GM19397 (cell line): ENCODE results near the gene HSPA9.

Experiments used
- ATAC-seq: cut with Tn5 transposase; IDR thresholded peaks from one replicate; pipeline ENCODE4 v1.9.1; 2021; ENCODE audit warnings: mild to moderate bottlenecking, moderate library complexity; ENCODE audit not compliant: unreplicated experiment

Gene HSPA9

DNA sequence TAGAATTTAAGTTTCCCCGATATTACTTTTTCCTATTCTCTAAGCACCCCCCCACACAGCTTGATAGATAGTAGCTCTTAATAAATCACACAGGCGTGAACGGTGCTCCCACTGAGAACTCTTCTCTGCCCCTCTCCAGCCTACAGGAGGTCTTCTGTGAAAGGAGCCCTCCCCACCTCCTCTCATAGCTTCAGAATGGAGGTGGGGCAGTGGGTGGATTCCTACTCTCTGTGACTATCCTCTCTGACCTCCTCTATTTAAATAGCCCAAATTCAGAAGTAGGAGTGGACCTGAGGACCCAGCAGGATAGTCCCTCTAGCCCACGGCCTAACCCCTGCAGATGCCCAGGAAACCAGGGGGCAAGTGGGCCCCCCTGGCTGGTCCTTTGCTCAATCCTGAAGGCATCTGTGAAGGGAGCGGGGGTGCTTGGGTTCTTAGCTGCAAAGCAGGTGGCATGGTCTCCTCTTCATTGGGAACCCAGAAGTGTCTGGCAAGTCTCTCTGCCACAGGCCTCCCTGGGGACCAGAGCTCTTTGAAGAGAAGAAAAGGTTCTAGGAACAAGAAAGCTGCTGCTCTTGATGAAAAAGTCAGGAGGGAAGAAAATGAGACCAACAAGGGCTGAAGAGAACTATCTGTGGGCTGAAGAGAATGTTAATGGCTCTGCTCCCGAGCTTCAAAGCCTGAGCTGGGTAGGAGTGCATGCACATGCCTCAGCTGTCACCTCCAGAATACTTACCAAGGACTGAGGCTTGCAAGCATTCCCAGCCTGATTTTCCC lies 21.1 kb upstream of the HSPA9 start:
- no peak for ATAC-seq

DNA sequence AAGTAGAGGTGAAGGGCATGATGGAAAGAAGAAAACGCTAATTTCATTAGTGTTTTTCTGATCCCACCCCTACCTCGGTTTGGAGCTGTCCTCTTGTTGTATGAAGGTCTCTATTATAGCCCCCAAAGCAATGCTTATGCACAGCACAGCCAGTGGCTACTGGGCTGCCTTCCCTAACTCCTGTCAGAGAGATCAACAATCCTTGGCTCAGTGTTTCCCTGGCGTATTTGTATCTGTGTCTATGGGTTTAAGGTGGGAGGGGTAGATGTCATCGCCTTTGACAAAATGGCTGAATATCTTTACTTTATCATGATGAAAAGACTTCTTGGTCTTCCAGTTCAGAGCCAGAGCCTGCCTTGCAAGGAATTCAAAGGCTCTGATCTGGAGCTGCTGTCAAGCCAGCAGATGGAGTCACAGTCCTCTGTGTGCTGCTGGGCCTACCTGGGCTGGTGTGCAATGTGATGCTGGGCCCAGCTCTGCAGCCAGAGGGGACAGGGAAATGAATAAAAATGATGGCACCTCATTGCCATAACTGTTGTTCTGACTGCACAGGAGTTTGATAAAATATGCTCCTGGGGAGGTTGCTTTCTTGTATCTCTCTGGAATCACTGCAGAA lies 20.1 kb upstream of the HSPA9 start:
- ATAC-seq = no peak

DNA sequence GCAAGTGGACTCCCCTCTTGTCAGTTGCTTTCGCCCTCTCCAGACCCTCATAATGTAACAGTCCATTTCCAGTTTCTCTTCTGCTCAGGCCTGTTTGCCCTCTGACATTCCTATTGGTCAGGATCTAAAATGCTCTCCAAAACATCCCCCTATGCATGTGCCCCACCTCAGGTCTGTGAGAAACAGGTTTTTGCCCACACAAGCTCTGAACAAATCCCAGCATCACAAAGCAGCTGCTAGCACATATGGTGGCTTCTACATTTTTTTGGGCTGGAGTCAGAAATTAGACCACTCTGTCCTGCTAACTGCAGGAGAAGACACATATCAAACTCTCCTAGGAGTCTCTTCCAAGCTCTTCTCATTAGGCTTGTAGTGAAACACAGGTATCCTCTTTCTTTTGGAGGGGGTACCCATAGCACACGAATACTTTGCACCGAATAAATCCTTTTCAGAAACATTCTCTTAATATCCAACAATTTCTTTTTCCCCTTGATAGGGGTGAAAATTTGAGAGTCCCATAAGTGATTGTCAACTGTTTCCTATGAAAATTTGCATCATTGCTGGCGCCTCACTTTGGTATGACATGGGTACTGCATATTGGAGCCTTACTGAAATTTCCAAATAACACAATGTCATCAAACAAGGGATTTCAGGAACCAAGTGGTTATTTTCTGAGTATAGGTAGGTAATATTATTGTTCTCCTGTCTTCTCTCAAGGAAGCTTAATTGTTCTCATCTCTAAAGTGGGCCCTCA lies 19.3 kb upstream of the HSPA9 start:
- ATAC-seq = no peak

- ATAC-seq = no peak
These were observed 13.0 kb upstream of the HSPA9 start for GRCh38 chr5:138588013-138588788.

GRCh38 chr5:138585157-138585556 lies 10.0 kb upstream of the HSPA9 start:
- ATAC-seq = no peak

DNA sequence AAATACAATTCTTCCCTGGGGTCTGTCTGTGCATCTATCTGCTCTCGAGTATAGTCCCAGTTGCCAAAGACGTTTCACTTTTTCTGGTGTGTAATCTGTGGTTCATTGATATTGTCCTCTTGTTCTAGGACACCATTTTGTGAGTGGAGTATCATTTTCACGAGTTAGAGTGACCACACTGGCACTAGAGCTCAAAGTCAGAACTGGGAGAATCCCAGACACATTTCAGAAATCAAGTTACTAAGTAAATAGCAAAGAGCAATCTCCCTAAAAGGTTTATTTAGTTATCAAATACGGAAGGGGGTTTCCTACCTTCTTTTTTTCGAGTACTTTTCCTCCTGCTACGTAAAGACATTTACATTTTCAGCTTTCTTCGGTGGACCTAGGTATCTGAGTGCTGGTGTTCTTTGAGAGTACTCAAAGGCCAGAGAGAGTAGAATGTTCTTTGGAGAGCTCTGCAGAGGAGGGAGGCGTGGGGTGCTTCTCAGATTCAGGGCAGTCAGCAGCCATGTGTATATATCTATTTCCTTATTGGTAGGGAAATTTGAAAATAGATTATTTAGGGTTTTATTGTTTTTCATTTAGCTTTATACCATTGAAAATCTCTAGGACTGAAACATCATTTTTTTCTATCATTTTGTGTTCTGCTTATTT lies 8.9 kb upstream of the HSPA9 start:
- no peak for ATAC-seq

GRCh38 chr5:138582959-138583358 lies 7.8 kb upstream of the HSPA9 start:
- no peak for ATAC-seq

GRCh38 chr5:138580777-138581176 lies 5.6 kb upstream of the HSPA9 start:
- ATAC-seq = no peak

GRCh38 chr5:138580001-138580400 lies 4.8 kb upstream of the HSPA9 start:
- ATAC-seq = no peak

DNA sequence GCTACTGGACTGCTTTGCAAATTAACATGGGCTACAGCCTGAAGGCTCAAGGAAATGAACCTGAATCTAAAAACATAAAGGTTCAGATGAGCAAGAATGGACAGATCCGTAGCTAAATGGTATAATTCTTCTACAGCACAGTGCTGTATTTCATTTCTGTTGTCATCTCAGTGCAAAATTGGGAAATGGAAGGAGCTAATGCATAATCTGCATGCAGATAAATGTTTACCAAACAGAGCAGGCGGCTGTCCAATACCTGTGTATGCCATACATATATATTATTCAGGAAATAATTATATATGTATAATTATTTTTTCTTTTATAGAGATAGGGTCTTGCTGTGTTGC lies 4.3 kb upstream of the HSPA9 start:
- no peak for ATAC-seq

- ATAC-seq = no peak
These were observed 2.3 kb upstream of the HSPA9 start for GRCh38 chr5:138577452-138577851.

- no peak for ATAC-seq
These were observed 432 bp downstream of the HSPA9 start for GRCh38 chr5:138574744-138575193.

- ATAC-seq = no peak
These were observed 1.1 kb downstream of the HSPA9 start for GRCh38 chr5:138573949-138574670.

DNA sequence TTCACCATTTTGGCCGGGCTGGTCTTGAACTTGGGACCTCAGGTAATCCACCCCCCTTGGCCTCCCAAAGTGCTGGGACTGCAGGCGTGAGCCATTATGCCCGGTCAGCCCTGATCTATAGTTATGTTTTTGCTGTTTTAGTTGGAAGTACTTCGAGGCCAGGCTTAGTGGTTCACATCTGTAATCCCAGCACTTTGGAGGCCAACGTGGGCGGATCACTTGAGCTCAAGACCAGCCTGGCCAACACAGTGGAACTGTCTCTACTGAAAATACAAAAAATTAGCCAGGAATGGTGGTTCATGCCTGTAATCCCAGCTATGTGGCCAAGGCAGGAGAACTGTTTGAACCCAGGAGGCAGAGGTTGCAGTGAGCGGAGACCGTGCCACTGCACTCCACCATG lies 2.0 kb downstream of the HSPA9 start:
- no peak for ATAC-seq

- no peak for ATAC-seq
These were observed 4.3 kb downstream of the HSPA9 start for GRCh38 chr5:138570871-138571270.

- ATAC-seq = no peak
These were observed 5.4 kb downstream of the HSPA9 start for GRCh38 chr5:138569782-138570181.

DNA sequence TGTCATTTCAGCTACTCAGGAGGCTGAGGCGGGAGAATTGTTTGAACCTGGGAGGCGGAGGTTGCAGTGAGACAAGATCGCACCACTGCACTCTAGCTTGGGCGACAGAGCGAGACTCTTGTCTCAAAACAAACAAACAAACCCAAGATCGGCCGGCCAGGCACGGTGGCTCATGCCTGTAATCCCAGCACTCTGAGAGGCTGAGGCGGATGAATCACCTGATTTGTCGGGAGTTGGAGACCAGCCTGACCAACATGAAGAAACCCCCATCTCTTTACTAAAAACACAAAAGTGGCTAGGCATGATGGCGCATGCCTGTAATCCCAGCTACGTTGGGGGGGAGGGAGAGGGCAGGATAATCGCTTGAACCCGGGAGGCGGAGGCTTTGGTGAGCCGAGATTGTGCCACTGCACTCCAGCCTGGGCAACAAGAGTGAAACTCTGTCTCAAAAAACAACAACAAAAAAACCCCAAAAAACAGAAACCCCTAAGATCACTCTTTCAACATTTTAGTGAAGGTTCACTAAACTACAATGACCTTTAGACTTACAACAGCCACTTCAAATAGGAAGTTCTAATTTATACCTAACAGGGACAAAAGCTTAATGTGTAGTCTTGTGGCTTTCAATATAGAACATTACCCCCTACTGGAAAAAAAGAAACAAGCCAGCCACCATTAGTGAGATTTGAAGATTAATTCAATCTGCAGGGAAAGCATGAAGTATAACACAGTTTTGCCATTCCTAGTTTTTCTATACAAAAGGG lies 7.0 kb downstream of the HSPA9 start:
- no peak for ATAC-seq

DNA sequence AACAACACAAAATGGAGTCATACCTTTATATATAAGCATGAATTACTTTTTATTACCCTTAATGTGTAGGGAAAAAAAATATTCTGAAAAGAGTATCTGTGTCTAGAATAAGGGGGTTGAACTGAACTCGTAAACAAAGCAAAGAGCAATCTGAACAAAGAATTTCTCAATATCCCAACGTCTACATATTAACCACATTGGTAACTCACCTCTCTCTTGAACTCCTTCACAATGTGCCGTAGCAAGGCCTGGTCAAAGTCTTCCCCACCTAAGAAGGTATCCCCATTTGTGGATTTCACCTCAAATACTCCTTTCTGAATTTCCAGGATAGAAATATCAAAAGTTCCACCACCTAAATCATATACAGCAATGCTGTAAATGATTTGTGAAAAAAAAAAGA lies 8.4 kb downstream of the HSPA9 start:
- ATAC-seq = no peak

- no peak for ATAC-seq
These were observed 9.9 kb downstream of the HSPA9 start for GRCh38 chr5:138565100-138565821.
